Sigmoid colon (tissue), 4 donors: ENCODE data around the gene TBPL2.
"Not testable (repeated sequence)": the region's sequence is repeated elsewhere in the genome, so short reads cannot be mapped to it uniquely, and the experiment has no call there.

Experiments
- CTCF ChIP-seq, 4 experiments: fragments of 450-650 bp in 3 of 4; fragments of 200-600 bp in 1 of 4; IDR thresholded peaks; one replicate each; pipeline ENCODE4 v1.5.1; 2016 to 2019; ENCODE audit warnings: antibody characterized with exemption in 4 of 4, mild to moderate bottlenecking in 3 of 4, moderate library complexity in 2 of 4
- POLR2A ChIP-seq, 2 donors: fragments of 450-650 bp; IDR thresholded peaks; one replicate each; pipeline ENCODE4 v1.6.1; 2016; ENCODE audit warnings: antibody characterized with exemption in 2 of 2, mild to moderate bottlenecking in 2 of 2, moderate library complexity in 2 of 2
- POLR2AphosphoS5 ChIP-seq, 4 donors: sonication (generic); formaldehyde crosslinking; IDR thresholded peaks; one replicate each; pipeline ENCODE4 v1.6.1; 2017; ENCODE audit warnings: antibody characterized with exemption in 4 of 4

- TF ChIP-seq CTCF, POLR2A, POLR2AphosphoS5 (IDR thresholded peaks at IDR 0.05): not testable (repeated sequence)
Observed at GRCh38 chr14:55422338-55422737, 18.1 kb downstream of the TBPL2 start.
